ENCODE data around the gene NR1I3. TPM values are rescaled to one million over a fixed set of nuclear protein-coding genes. Genes with fewer than 3 reads are reported as not detected.

The NR1I3 gene
- polyA plus RNA-seq, 4 donors = 1.9 to 4.4 (median 3.6) TPM

Other genes with a start within 250 kb of the NR1I3 start
- 100 to 1,000 TPM in 1 of 4 donors, 10 to 100 TPM in 3; 76.1 to 101 (median 82.1) TPM for gene F11R, start 217.1 kb downstream of the NR1I3 start, polyA plus RNA-seq (ENCODE audit: insufficient read length in 4 of 4)
- gene TSTD1, start 199.2 kb downstream of the NR1I3 start, polyA plus RNA-seq (ENCODE audit: insufficient read length in 4 of 4) = 10 to 100 TPM; 52.0 to 76.1 (median 67.5) TPM
- 10 to 100 TPM; 55.6 to 69.0 (median 60.4) TPM for gene USF1, start 192.2 kb downstream of the NR1I3 start, polyA plus RNA-seq (ENCODE audit: insufficient read length in 4 of 4)
- 1 to 10 TPM; 1.8 to 2.6 (median 2.0) TPM for gene ARHGAP30, start 168.3 kb downstream of the NR1I3 start, polyA plus RNA-seq (ENCODE audit: insufficient read length in 4 of 4)
- 1 to 10 TPM; 2.1 to 4.8 (median 4.3) TPM for gene NECTIN4, start 148.6 kb downstream of the NR1I3 start, polyA plus RNA-seq (ENCODE audit: insufficient read length in 4 of 4)
- gene KLHDC9, start 139.8 kb downstream of the NR1I3 start, polyA plus RNA-seq (ENCODE audit: insufficient read length in 4 of 4) = 10 to 100 TPM; 14.9 to 21.5 (median 16.4) TPM
- gene PFDN2, start 120.2 kb downstream of the NR1I3 start, polyA plus RNA-seq (ENCODE audit: insufficient read length in 4 of 4) = 10 to 100 TPM; 71.1 to 85.7 (median 77.7) TPM
- gene NIT1, start 120.1 kb downstream of the NR1I3 start, polyA plus RNA-seq (ENCODE audit: insufficient read length in 4 of 4) = 10 to 100 TPM; 45.3 to 57.5 (median 51.8) TPM
- 10 to 100 TPM; 43.1 to 57.7 (median 48.1) TPM for gene DEDD, start 105.5 kb downstream of the NR1I3 start, polyA plus RNA-seq (ENCODE audit: insufficient read length in 4 of 4)
- gene UFC1, start 84.2 kb downstream of the NR1I3 start, polyA plus RNA-seq (ENCODE audit: insufficient read length in 4 of 4) = 100 to 1,000 TPM; 124 to 175 (median 145) TPM
- 10 to 100 TPM; 45.6 to 61.0 (median 50.3) TPM for gene USP21, start 78.7 kb downstream of the NR1I3 start, polyA plus RNA-seq (ENCODE audit: insufficient read length in 4 of 4)
- 10 to 100 TPM; 34.6 to 62.0 (median 49.4) TPM for gene PPOX, start 71.8 kb downstream of the NR1I3 start, polyA plus RNA-seq (ENCODE audit: insufficient read length in 4 of 4)
- gene B4GALT3, start 60.7 kb downstream of the NR1I3 start, polyA plus RNA-seq (ENCODE audit: insufficient read length in 4 of 4) = 10 to 100 TPM; 36.7 to 49.3 (median 41.3) TPM
- gene ADAMTS4, start 39.1 kb downstream of the NR1I3 start, polyA plus RNA-seq (ENCODE audit: insufficient read length in 4 of 4) = 1 to 10 TPM in 2 of 4 donors, under 1 TPM in 2; 0.72 to 1.6 (median 1.1) TPM
- gene NDUFS2, start 35.8 kb downstream of the NR1I3 start, polyA plus RNA-seq (ENCODE audit: insufficient read length in 4 of 4) = 100 to 1,000 TPM; 178 to 218 (median 200) TPM
- 10 to 100 TPM in 3 of 4 donors, 1 to 10 TPM in 1; 10.0 to 16.1 (median 11.8) TPM for gene FCER1G, start 22.9 kb downstream of the NR1I3 start, polyA plus RNA-seq (ENCODE audit: insufficient read length in 4 of 4)
- 100 to 1,000 TPM in 1 of 4 donors, under 1 TPM in 1, not detected in 2; 0.43 to 120 TPM for gene APOA2, start 14.6 kb downstream of the NR1I3 start, polyA plus RNA-seq (ENCODE audit: insufficient read length in 4 of 4)
- 10 to 100 TPM; 12.7 to 16.9 (median 15.0) TPM for gene TOMM40L, start 12.1 kb downstream of the NR1I3 start, polyA plus RNA-seq (ENCODE audit: insufficient read length in 4 of 4)
- 1 to 10 TPM; 1.3 to 2.1 (median 1.4) TPM for gene PCP4L1, start 20.5 kb upstream of the NR1I3 start, polyA plus RNA-seq (ENCODE audit: insufficient read length in 4 of 4)
- 1 to 10 TPM; 3.7 to 5.7 (median 4.8) TPM for gene MPZ, start 71.8 kb upstream of the NR1I3 start, polyA plus RNA-seq (ENCODE audit: insufficient read length in 4 of 4)
- 100 to 1,000 TPM; 229 to 284 (median 257) TPM for gene SDHC, start 76.2 kb upstream of the NR1I3 start, polyA plus RNA-seq (ENCODE audit: insufficient read length in 4 of 4)
- 10 to 100 TPM; 10.3 to 14.0 (median 12.5) TPM for gene CFAP126, start 129.7 kb upstream of the NR1I3 start, polyA plus RNA-seq (ENCODE audit: insufficient read length in 4 of 4)